Chondrocyte (in vitro differentiated cells): ENCODE measurements around the gene ENTPD2. TPM values are rescaled to one million over a fixed set of nuclear protein-coding genes. Genes with fewer than 3 reads are reported as not detected.

ENCODE experiments used
- DNase-seq: peaks from one replicate; pipeline ENCODE4 v3.0.0; 2021; ENCODE audit warnings: mixed read lengths, low spot score
- H3K27ac Mint-ChIP-seq: one replicate; pipeline ENCODE4 v1.8.0; 2021; ENCODE audit warnings: mild to moderate bottlenecking, moderate library complexity, mixed read lengths; ENCODE audit not compliant: unreplicated experiment
- H3K27me3 Mint-ChIP-seq: 2 replicates; pipeline ENCODE4 v1.8.0; 2021; ENCODE audit warnings: low read depth, mixed read lengths
- H3K36me3 Mint-ChIP-seq: 2 replicates; pipeline ENCODE4 v1.8.0; 2021; ENCODE audit warnings: low read depth, mixed read lengths
- H3K4me1 Mint-ChIP-seq: 2 replicates; pipeline ENCODE4 v1.8.0; 2021; ENCODE audit warnings: low read depth, mild to moderate bottlenecking, mixed read lengths
- H3K4me3 Mint-ChIP-seq: one replicate; pipeline ENCODE4 v1.8.0; 2021; ENCODE audit warnings: mild to moderate bottlenecking, moderate library complexity, mixed read lengths; ENCODE audit not compliant: unreplicated experiment
- H3K9me3 Mint-ChIP-seq: 2 replicates; pipeline ENCODE4 v1.8.0; 2021; ENCODE audit warnings: low read depth, mixed read lengths
- CTCF ChIP-seq: fragments of 200-600 bp; sonication (generic); IDR thresholded peaks from 2 replicates; pipeline ENCODE4 v1.5.0; 2021; ENCODE audit warnings: antibody characterized with exemption, mild to moderate bottlenecking, moderate library complexity
- total RNA-seq: library from RNA; stranded (reverse); gene quantifications from 3 replicates; pipeline ENCODE4 v1.2.1, GENCODE V29; 2021

The ENTPD2 gene
- total RNA-seq, 1 donor from 2014 or later, result 0.15 TPM

DNA sequence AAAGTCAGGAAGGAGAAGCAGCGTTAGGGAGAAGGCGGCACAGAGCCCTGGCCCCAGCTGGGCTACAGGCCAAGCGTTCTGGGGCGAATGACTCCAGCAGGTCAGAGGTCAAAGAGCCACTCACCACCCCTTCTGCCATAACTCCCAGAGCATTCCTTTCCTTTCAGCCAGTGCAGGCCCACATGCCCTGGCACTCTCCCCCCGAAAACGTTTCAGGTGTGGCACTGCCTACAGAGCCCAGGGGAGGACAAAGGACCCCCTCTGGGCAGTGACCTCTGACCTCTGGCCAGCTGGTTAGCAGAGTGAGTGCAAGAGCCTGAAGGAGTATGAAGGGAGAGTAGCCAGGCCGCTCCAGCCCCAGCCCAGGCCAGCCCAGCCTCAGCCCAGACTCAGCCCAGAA lies 30.7 kb downstream of the ENTPD2 start:
- H3K4me3 Mint-ChIP-seq, result no peak overlapping the region

GRCh38 chr9:137022662-137023008 lies 31.2 kb downstream of the ENTPD2 start:
- Mint-ChIP-seq H3K4me3 (no peak overlapping the region), H3K27ac (no peak overlapping the region), H3K9me3 (no peaks in the 10 kb centered on the region), H3K27me3 (no peaks in the 10 kb centered on the region), H3K36me3 (peaks cover 6% of the 10 kb centered on the region), H3K4me1 (peaks cover 7% of the 10 kb centered on the region)
- DNase-seq, result no peak
- no peak for TF ChIP-seq CTCF

More for the DNA sequence above, 30.7 kb downstream of the ENTPD2 start:
- H3K36me3 Mint-ChIP-seq, result peaks cover 4% of the 10 kb centered on the region
- no peaks in the 10 kb centered on the region for H3K27me3 Mint-ChIP-seq
- DNase-seq, result no peak
- peaks cover 7% of the 10 kb centered on the region for H3K4me1 Mint-ChIP-seq
- H3K9me3 Mint-ChIP-seq, result no peaks in the 10 kb centered on the region
- H3K27ac Mint-ChIP-seq, result no peak overlapping the region
- TF ChIP-seq CTCF, result no peak

GRCh38 chr9:137021979-137022661 lies 31.7 kb downstream of the ENTPD2 start:
- Mint-ChIP-seq H3K27ac (no peak overlapping the region), H3K9me3 (no peaks in the 10 kb centered on the region), H3K36me3 (peaks cover 6% of the 10 kb centered on the region), H3K4me3 (no peak overlapping the region), H3K27me3 (no peaks in the 10 kb centered on the region), H3K4me1 (peaks cover 4% of the 10 kb centered on the region)
- TF ChIP-seq CTCF, result no peak
- DNase-seq, result no peak

GRCh38 chr9:137021568-137021978 lies 32.3 kb downstream of the ENTPD2 start:
- H3K4me1 Mint-ChIP-seq, result peaks cover under 1% of the 10 kb centered on the region
- no peak overlapping the region for H3K27ac Mint-ChIP-seq
- H3K27me3 Mint-ChIP-seq, result no peaks in the 10 kb centered on the region
- TF ChIP-seq CTCF, result no peak
- H3K4me3 Mint-ChIP-seq, result no peak overlapping the region
- peaks cover 9% of the 10 kb centered on the region for H3K36me3 Mint-ChIP-seq
- no peaks in the 10 kb centered on the region for H3K9me3 Mint-ChIP-seq
- no peak for DNase-seq

DNA sequence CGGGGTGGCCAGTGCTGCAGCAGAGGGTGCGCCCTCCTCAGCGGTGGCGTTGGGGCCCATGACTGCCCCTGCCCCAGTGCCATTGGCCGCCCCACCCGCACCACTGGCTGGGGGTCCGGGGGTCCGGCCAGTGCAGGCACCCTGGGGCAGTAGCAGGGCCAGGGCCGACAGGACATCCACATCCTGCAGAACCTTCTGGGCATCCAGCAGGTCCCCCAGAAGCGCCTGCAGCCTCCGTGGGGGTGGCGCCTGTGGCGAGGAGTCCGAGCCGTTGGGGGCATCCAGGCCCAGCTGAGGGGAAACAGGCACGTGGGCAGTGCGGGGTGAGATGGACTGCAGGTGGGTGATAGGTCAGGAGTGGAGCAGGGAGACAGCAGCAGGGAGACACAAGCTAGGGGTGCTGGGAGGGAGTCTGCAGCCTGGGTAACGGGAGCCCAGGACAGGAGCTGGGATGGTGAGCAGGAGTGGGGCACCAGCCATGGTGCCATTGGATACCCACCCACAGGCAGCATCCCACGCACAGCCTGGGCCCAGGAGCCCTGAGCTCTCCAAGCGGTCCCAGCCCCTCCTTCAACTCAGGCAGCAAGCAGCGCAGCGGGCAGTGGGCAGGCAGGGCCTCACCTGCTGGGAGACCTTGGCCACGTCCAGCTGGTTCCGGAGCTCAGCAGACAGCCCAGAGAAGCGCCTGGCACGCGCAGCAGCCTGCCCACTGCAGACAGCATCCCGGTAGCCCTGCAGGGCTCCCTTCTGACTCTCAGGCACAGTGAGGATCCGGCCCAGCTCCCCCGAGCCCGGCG lies 32.9 kb downstream of the ENTPD2 start:
- no peaks in the 10 kb centered on the region for H3K27me3 Mint-ChIP-seq
- H3K9me3 Mint-ChIP-seq, result no peaks in the 10 kb centered on the region
- no peak for DNase-seq
- peaks cover 9% of the 10 kb centered on the region for H3K36me3 Mint-ChIP-seq
- H3K4me1 Mint-ChIP-seq, result no peaks in the 10 kb centered on the region
- H3K4me3 Mint-ChIP-seq, result no peak overlapping the region
- no peak overlapping the region for H3K27ac Mint-ChIP-seq
- no peak for TF ChIP-seq CTCF
